SIG-M5 (cell line): ENCODE results near the gene ZFAND3.

Experiments
- DNase-seq: peaks from one replicate; lab custom pipeline; 2025; lab: John Stamatoyannopoulos, UW

The ZFAND3 gene

DNA sequence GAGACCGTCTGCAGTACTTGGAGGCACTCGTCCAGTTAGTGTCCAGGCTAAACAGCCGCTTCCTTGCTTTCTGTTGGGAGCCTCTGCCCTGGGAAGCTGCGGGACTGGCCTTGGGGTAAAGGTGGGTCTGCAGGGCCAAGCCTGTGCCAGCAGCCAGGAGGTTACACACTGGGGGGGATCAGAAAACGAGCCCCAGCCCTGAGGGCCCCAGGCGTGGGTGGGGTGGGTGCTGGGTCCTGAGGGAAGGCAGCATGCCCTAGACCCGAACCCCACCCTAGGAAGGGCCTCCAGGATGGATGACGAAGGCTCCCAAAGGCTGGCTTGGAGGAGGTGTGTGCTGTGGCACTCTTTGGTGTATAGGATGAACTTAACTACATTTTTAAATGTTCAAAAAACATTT is 335.2 kb downstream of the ZFAND3 start:
- no peak for DNase-seq

DNA sequence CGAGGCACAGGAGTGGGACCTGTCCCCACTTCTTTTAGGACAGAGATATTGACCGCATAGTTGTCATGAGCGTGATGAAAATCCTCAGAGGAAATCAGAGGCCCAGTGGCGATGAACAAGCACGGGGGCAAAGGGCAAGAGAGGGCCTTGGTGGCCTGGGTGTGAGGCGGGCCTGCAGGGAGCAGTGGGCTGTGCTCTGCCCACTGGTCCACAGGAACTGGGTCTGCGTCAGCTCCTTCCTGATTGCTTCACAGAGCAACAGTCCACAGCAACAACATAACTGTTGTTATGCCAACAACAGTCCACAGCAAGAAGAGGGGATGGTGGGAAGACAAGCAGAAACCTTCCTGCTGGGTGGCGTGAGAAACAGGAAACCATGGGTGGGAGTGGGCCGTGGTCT is 335.6 kb downstream of the ZFAND3 start:
- no peak for DNase-seq

DNA sequence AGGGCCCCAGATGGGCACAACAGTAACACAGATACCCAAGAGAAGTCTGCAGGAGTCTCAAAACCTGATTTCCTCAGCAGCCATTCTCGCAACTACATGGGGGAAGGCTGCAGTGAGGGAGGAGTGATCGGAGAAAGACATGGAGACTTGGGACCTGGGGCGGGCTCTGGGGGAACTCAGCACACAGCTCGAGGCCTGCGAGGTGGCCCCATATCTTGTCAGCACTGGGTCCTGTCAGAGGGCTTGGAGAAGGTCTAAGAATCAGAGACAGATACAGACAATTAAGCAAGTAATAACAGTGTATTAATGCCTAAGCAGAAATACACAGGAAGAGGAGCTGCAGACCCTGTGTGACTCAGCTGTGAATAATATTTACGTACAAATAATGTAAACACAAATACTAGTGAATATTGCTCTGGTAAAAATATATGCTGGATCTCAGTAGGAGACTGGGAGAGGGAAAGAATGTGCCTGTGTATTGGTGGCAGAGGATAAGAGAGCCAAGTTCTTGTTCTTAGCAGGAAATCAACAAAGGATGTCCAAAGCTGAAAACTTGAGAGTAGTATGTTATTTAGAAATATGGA is 336.2 kb downstream of the ZFAND3 start:
- no peak for DNase-seq

GRCh38 chr6:38156818-38157565 is 337.5 kb downstream of the ZFAND3 start:
- DNase-seq: no peak

DNA sequence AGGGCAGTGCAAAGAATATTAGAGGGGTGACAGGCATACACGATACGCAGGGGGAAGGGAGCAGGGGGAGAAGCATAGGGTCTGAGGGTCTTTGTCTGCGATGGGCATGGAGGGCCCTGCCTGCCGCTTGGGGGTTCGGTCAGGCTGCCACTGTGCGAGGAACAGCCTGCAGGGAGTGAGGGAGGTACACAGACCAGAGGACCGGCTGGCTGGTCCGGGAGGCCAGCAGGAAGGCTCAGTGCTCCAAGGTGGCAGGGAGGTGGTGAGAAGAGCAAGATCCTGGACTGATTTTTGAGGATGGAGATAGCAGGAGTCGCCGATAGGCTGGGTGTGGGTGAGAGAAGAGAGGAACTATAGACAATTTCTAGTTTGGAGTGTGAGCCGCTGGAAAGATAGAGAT is 338.4 kb downstream of the ZFAND3 start:
- no peak for DNase-seq

DNA sequence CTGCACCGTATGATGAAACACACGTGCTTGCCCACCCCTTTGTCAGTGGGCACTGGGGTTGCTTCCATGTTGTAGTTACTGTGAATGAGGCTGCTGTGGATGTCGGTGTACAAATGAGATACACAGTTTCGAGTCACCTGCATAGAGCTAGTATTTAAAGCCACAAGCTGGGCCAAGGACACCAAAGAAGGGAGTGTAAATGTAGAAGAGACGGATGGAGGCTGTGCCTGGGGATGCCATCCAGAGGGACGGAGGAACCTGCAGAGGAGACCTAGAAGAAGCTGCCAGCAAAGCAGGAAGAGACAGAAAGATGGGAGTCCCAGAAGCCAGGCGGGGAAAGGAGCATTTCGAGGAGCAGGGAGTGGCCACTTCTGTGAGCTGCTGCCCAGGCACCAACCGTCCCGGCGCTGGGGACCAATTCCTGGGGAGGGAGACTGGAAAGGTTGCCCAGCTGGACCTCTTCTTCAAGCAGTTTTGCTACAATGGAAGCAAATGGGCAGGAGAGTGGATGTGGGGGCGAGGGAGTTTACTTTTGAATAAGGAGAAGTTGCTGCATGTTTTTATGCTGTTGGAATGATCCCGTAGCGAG is 339.3 kb downstream of the ZFAND3 start:
- DNase-seq: no peak

DNA sequence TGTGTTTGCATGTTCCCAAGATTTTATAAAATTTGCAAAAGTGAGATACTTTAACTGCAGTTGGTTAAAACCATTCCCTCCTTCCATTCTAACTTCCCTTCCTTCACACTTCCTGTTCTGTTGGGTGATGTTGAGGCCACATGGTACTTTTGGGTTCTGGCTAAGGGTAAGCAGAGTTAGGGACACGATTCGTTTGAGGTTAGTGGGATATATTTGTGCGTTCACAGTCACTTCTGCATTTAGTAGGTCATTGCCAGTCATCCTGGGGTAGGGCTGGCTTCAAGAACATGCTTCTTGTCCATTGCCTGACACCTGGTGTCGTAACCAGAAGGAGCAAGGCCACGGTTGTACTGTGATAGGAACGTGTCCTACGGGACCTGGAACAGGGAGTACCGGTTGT is 340.1 kb downstream of the ZFAND3 start:
- DNase-seq: no peak

DNA sequence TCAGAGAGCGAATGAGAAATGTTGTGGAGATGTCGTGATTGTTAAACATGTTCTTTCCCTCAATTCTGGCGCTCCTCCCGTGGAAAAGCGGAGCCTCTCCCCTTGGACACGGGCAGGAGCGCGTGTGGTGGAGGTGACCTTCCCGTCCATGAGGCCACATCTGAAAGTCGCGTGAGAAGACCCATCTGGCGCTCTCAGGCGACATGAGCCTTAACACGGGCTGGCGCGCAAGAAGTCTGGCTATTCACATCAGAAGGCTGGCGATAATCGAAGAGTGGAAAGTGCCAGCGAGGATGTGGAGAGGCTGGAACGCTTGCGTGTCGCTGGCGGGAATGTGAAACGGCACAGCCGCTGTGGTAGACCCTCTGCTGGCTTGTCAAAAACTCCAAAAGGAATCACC is 341.3 kb downstream of the ZFAND3 start:
- no peak for DNase-seq

- no peak for DNase-seq
These were observed 341.8 kb downstream of the ZFAND3 start for GRCh38 chr6:38161331-38161730.

DNA sequence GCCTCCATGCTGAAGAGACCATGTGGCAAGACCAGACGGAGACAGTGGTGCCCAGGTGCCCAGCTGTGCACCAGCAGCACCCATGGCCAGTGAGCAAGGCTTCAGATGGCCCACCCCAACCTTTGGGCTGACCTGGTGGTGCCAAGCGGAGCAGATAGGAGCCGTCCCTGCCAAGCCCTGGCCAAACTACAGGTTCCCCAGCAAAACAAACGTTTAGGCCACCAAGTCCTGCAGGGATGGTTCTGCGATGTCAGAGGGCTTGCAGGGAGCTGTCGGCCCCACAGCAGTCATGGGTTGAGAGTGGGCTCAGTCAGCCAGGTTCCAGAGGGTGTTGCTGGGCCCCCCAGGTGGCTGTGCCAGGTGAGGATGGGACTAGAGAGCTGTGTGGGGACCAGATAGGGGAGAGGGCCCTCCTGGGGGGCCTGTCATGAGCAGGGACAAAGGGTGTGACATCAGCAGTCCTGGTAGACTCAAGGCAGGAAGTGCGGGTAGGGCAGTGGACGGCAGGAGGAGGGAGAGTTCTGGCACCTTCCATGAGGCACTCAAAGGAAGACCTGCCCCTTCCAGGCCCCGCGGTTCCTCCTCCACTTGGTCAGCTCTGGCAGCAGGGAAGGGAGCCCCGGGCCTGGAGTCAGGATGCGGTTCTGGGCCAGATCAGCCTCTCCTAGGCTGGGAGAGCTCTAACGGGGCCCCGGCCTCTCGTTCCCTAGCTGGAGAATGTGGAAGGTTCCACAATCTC is 342.4 kb downstream of the ZFAND3 start:
- no peak for DNase-seq

DNA sequence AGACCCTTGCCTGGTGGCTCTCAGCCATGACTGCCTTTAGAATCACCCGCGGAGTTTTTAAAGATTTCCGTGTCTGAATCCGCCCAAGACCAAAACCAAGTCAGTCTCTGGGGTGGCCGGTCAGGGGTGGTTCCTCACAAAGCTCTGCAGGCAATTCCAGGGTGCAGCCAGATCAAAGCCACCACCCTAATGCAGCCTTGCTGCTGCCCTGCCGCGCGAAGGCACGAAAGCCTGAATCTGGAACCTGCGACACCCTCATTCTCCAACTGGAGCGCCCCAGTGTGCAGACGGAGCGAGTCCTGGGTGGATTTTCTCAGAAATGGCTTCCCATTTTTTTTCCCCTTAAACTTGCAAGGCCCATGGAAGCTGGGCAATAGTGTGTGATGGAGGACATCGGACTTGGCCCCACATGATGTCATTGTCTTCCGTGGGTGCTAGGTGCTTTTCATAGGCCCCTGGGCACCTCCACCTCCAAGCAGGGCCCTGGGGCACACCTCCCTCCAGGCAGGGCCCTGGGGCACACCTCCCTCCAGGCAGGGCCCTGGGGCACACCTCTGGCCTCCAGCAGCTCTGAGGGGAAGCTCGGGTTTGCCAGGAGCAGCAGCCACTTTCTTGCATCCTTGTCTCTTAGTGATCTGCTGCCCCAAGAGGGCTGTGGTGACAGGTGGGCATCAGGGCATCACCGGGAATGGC is 343.1 kb downstream of the ZFAND3 start:
- no peak for DNase-seq

- DNase-seq: no peak
These were observed 343.9 kb downstream of the ZFAND3 start for GRCh38 chr6:38163186-38164130.

GRCh38 chr6:38164131-38164481 is 344.6 kb downstream of the ZFAND3 start:
- DNase-seq: no peak

DNA sequence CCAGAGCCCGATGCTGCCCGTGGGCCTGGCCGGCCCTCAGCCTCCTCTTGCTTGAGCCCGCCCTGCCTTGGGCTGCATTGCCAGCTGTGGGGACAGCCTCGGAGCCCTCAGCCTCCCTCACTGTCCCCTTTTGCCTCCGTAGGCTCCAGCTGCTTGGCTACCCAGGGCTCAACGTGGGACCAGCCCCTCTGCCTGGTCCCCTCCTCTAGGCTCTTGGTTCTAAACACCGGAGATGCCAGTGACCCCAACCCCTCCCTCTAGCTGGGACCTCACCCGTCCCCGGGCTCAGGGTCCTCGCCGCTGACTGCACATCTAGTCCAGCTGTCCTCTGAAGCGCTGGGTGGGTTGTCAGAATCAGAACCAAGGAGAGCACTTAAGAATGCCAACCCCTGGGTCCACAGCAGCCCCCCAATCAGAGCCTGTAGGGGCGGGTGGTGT is 345.2 kb downstream of the ZFAND3 start:
- no peak for DNase-seq

DNA sequence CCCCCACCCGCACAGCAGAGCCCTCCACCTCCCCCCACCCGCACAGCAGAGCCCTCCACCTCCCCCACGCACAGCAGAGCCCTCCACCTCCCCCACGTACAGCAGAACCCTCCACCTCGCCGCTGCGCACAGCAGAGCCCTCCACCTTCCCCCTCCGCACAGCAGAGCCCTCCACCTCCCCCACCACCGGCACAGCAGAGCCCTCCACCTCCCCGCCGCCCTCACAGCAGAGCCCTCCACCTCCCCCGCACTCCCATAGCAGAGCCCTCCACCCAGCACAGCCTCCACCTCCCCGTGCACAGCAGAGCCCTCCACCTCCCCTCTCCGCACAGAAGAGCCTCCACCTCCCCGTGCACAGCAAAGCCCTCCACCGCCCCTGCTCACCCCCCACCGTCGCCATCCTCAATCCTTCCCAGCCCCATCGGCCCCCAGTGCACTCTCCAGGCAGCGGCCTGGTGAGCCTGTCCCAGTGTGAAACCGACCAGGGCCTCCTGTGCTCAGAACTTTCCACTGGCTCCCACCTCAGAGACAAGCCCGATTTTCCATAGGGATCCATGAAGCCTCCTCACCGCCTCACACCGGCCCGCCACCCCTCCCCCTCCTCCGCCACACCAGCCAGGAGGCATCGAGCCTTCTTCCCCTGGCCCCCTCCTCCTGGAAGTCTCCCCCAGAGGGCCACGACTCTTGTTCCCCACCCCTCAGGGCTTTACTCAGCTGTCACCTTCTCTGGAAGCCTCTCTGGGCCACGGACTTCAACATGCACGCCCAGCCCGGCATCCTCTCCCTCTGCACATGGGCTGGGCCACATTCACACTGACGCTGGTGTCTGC is 347.1 kb downstream of the ZFAND3 start:
- DNase-seq: no peak

DNA sequence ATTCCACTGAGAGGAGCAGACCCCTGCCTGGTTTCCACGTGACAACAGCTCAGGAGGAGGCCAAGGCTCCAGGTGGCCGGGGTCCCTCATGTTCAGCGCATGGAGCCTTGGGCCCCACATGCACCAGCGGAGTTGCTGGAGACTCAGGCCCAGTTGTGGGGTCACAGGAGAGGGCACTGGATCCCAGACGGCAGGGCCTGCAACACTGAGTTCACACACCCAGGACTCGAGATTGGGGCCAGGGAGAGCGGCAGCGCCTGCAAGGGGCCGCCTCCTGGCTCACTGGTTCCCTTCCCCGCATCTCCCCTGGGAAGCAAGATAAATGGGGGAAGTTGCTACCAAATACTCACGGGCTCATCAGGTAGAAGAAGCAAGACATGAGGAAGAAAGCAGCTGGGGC is 348.1 kb downstream of the ZFAND3 start:
- DNase-seq: no peak

GRCh38 chr6:38168126-38168525 is 348.6 kb downstream of the ZFAND3 start:
- DNase-seq: no peak

DNA sequence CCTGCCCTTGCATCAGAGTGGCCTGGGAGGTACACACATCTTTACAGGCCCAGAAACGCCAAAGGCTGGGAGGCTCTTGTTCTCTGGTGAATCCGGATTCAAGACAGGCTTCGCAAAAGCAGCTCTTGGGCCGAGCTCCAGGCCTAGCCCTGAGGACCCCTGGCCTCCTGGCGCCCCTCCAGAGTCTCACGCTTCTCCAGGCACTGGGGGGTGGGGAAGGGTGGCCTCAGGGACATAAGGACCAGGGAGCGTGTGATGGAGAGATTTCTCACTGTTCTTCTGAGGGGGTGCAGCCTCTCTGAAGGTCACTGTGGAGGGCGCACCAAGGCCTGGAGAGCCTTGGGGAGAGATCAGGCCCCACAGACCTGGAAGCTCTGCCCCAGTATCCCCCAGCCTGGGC is 349.2 kb downstream of the ZFAND3 start:
- no peak for DNase-seq

DNA sequence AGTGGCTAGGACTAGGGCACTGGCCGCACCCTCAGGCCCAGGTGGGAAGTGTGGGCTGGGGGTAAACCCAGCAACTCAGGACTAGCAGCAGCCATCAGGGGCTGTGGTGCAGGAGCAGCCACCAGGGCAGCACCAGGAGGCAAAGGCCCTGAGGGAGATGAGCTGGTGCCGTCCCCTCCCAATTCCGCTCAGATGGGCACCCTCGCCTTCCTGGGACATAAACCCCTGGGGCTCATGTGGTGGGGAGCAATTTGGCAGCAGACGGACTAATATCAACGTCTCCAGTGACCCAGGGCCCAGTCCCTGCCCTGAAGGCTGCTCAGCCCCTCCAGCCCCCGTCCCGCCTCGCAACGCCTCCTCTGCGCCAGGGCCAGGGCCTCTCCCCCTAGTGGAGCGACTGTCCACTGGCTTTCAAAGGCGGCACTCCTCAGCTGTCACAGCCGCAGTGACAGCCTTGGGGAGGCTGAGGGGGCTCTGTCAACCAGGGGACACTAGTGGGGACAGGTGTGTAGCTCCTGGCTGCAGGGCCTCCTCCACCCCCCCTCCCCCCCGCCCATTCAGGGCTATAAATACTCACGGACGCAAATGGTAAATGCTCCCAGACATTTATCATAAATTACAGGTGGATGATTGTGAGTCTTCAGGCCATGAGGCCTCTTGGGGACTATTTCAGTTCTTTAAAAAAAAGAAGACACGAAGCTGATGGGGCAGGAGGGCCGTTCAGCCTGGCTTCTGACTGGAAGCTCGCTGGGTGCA is 349.9 kb downstream of the ZFAND3 start:
- DNase-seq: no peak
